DMS114 treated with DMSO at 0.1 percent for 48 hours (cell line): ENCODE data around the gene FN1.
"Not testable (repeated sequence)": the region's sequence is repeated elsewhere in the genome, so short reads cannot be mapped to it uniquely, and the experiment has no call there.

Source experiments
- DNase-seq: peaks from one replicate; lab custom pipeline; 2025; ENCODE audit not compliant: unreplicated experiment; lab: John Stamatoyannopoulos, UW

The FN1 gene

DNA sequence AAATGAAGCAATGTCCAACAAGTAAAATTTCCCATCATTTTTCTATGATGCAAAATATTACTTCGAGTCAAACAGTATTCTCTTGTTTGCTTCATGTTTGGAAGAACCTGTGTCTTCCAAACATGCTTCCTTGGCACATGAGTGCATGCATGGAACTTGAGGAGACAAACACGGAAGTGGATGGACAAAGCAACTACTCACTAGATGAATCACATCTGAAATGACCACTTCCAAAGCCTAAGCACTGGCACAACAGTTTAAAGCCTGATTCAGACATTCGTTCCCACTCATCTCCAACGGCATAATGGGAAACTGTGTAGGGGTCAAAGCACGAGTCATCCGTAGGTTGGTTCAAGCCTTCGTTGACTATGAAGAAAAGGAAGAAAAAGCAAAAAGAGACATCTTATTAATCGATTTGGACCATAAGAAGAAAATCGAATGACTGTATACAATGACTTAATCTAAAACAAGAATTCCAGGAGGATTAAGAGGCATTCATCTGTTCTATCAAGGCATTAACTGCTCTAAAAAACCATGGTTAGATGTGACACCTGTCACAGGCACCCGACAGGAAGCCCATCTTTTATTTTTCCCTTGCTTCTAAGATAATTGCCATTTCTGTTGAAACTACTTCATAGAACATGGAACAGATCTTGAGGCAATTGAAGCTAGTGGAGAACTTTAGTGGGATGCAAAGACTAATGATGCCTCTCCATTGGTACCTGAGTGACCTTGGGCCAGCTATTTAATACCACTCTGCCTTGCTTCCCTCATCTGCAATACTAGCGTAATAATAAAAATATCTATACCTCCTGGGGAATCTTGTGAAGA lies 68.0 kb downstream of the FN1 start:
- DNase-seq: no peak

DNA sequence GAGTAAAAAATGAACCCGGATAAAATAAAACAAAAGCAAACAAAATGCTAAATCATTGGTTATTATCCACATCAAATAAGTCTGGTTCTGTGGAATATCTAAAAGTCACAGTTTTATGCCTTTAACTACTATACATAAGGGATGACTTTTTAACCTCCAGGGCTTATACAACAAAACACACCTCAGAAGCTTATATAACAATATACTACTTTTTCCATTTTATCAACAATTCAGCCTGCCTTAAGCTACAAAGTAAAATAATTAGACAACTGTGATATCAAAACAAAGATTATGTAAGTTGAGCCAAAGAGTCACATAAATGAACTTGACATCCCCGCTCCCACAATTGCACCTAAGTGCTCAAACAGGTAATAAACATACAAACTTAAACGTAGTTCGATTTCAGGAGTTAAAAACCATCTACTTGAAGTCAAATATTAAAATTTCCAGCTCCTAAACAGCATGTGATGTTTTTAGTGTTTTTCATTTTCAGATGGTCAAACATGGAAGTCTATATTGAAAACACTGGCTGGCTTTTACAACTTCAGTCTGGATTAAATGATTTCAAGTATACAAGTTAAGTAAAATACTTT lies 69.3 kb downstream of the FN1 start:
- no peak for DNase-seq

DNA sequence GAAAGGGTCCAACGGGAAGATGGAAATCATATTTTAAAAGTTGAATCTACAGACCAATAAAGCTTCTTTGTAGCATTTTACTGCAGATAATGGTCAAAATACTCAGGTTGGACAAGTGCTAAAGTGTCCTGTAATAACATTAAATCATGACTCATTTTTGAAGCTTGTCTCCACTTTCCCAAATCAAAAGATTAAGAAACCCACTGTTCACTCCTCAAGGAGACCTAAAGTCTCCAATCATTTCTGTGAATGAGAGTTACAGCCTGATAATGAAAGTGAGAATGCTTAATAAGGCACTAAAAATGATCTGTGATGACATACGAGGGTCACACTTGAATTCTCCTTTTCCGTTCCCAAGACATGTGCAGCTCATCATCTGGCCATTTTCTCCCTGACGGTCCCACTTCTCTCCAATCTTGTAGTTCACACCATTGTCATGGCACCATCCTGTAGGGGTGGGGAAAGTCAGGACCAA lies 70.6 kb downstream of the FN1 start:
- DNase-seq: no peak

DNA sequence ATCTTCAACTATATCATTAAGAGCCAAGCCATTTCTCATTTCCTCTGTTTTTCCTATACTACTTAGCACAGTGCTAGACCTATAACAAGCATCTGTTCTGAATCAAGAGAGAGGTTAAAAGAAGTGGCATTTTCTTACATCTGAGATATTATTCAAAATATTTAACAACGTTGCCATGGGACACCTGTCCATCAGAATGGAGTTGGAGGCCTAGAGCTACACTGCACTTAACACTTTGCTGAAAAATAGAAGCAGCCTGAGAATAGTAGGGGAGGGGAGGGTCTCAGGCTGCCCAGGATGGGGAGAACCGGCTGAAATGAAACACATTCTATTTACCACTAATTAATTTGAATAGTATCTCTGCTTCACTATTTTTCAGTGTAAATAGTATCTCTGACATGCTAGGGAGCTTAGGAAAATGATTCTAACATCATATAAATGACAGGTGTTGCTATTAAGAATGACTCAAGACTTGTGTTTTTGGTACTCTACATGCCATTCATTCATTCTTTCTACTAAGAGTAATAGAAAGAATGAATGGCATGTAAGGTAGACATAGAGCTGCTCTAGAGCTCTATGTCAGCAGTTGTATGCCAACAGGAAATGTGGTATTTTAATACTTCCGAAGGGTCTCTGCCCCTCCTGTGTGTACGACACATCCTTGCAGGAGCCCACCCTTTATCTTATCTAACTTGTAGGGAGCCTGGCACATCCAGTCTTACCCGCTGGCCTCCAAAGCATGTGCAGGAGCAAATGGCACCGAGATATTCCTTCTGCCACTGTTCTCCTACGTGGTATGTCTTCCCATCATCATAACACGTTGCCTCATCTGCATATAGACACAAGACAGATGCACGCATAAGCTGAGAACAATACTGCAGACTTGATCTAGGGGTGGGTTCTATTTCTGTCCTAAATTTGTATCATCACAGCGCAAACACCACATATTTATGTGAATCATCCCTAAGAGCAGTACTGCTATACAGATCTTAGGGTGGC lies 71.4 kb downstream of the FN1 start:
- no peak for DNase-seq

DNA sequence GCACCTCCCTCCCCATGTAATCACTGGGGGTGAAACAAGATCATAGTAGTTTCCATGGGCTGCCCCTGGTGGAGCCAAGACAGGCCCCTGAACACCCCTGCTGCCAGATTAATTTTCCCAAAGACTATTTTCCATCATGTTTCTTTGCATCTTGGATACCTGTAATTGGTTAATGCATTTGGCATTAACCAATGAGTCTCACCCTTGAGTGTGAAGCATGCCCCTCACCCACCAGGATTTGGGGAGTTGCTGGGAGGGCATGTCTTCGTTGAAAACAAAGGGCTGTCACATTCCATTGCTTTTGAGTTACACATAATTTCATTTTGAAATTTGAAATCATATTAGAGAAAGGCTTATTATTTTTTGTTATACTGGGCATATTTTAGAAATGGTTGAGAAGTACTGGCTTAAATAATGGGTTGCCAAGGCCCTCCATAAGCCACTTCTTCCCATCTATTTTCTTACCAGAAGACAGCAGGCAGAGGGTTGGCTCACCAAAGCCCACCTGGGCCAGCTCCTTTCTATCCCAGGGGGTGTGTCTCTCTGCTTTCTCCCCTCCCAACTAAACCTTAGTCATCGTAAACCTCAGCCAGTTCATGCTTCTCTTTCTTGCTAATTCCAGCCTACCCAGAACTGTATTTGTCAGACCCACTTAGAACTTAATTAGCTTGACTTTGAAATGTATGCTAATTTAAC lies 72.3 kb downstream of the FN1 start:
- DNase-seq: no peak

DNA sequence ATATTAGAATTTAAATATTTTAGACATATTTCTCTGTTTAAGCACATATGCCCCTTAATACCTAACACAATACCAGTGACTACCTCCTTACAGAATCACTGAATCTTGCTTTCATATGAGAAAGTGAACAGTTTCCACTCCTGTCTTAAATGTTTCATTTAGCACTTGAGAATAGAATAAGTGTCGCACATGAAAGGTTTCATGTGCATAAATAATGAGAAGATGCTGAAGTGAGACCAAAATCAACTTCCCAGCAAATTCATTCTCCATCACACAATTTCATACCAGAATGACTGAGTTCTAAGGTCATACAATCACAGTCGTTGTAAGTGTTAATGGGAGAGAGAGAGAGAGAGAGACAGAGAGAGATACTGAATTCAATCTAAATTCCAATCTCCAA lies 72.8 kb downstream of the FN1 start:
- DNase-seq: no peak

DNA sequence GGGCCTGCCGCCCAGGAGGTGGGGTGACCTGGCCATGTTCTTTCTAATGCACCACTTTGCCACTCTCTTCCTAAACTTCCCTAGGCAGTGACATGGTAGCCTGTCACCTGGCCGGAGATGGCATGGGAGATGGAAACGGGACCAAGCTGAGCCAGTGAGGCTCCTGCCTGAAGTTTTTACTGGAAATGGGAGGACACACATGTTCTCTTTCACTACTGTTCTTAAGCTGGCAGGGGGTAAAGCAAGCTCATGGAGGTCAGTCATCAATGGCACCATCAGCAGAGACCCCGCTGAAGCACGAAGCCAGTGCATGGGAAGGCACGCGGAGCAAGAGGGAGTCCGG lies 73.3 kb downstream of the FN1 start:
- no peak for DNase-seq

DNA sequence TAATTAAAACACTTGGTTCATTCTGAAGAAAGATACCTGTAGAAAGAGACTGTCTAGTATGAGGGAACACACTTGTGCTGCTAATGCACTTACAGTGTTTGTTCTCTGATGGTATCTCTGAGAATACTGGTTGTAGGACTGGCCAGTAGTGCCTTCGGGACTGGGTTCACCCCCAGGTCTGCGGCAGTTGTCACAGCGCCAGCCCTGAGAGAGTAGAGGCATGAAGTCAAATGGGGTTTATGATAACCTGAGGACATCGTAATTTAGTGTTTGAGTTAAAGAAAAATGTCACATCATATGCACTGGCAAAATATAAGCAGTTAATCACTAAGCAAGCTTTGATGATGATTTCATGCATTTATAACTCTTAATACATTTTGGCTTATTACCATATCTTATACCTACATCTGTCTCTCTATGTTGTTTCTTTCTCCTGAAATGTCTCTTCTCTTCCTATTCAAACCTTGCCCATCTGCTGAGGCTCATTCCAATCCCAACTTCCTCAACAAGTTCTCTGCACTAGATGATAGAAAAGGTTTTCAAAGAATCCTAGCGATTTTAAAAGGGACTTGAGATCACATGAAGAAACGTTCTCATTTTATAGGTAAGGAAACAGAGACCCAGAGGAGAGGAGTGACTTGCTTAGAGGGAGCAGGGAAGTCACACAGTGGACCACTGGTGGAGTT lies 73.8 kb downstream of the FN1 start:
- no peak for DNase-seq

DNA sequence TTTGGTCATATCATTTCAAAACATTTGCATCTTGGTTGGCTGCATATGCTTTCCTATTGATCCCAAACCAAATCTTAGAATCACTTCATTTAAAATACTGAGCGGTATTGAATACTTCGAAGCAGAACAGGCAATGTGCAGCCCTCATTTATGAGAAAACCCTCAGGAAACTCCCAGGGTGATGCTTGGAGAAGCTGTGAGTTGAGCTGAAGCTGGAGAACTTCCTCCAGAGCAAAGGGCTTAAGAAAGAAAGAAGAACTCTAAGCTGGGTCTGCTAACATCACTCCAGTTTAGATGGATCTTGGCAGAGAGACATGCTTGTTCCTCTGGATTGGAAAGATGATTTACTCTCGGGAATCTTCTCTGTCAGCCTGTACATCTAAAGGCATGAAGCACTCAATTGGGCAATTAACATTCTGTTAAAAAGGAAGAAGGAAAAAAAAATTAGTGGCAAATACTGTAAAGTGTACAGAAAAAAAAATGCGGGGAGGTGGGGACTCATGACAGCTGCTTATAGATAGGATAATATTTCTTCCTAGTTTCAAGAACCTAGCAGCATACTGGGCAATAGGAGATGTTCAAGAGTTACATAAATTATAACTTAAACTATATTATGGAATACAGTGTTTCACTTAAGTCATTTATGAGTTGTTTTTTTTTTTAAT lies 74.5 kb downstream of the FN1 start:
- DNase-seq: no peak

DNA sequence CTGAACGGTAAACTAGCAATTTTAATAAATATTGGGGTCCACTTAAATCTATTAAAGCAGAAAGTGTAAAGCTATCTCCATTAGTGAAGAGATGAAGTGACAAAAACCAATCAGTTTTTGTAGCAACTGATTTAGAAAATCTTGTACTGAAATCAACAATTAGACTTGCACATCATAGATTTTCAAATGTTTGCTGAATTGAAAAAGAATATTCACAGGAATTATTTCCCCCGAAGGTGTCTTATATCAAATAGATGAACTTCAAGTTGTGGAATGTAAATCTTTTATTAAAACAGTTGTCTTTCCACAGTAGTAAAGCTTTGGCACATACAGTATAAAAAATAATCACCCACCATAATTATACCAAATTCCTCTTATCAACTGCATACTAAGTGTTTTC lies 75.3 kb downstream of the FN1 start:
- DNase-seq: no peak

DNA sequence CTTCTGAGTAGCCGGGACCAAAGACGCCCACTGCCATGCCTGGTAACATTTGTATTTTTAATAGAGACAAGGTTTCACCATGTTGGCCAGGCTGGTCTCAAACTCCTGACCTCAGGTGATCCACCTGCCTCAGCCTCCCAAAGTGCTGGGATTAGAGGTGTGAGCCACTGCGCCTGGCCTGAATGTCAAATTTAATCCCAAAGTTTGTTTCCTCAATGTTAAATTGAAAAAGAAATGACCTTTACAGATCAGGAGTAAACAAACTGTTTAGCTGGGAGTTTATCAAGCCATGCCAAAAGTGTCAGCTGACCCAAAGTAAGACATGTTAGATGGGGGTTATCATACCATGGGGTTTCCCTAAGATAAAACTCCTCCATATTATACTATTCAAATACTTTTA lies 75.8 kb downstream of the FN1 start:
- DNase-seq: not testable (repeated sequence)

DNA sequence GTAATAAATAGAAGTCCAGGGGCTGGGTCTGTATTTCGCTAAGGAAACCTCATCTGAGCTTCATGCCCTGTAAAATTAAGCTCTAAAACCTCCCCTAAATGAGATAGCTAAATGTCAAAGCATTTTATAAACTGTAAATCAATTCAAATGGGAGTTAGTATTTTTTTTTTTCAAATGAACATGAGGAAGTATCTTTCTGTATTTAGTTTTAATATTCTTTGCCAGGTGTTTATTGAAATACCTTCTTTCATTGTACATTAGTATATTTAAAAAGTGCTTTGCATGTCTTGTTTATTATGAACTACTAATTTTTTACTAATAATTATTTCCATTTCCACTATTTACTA lies 76.3 kb downstream of the FN1 start:
- DNase-seq: no peak

DNA sequence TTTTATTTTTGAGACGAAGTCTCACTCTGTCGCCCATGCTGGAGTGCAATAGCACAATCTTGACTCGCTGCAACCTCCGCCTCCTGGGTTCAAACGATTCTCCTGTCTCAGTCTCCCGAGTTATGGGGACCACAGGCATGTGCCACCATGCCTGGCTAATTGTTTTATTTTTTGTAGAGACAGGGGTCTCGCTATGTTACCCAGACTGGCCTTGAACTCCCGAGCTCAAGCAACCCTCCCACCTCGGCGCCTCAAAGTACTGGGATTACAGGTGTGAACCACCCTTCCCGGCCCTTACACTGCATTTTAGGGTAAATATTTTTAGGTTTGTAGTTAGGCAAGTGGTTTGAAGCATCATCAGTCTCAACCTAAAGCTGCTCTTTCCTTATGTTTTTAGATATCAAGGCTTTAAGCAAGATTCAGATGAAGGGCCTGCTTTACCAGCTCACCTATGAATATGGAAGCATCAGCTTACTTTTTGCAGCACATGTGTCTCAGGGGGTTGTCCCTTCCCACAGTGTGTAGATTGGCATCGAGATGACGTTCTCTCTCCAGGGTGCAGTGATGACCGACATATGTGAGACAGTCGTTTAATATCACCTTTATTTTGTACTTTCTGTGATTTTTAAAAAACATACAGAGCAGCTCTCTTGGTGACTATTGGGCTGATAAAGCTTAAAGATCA lies 76.8 kb downstream of the FN1 start:
- no peak for DNase-seq

DNA sequence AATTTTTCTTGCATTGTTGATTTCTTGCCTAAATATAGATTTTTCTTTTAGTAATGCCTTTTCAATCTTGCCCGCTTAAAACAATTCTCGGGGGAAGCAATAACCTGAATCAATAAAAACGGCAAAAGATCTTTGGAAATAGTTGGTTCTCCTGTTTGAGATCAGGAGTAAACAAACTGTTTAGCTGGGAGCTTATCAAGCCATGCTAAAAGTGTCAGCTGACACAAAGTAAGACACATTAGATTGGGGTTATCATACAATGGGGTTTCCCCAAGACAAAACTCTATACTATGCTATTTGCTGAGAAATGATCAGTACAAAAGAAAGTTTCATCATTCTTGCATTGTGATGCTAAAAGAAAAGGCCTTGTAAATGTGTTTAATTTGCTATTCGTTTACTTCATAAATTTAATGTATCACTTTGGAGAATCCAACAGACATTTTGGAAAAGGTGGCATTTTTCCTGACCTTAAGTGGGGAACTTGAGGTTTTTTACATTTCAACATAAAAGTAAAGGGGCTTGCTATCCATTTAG lies 77.5 kb downstream of the FN1 start:
- DNase-seq: no peak

DNA sequence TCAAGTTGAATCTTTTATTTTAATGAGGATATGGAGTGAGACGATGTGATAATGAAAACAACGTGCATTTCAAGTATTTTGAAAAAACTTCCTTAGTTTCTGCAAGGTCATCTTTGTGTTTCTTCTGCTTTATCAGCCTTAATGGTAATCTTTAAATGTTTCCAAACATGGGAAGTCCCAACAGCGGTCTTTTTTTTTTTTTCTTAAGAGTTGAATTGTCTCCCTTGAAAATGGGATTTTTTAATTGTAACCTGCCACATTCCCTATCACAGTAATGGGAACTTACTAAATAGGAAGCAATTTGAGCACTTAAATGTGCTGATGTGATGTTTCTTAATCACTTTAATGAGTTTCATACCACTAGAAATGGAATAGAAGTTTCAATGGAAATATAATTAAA lies 78.2 kb downstream of the FN1 start:
- no peak for DNase-seq

DNA sequence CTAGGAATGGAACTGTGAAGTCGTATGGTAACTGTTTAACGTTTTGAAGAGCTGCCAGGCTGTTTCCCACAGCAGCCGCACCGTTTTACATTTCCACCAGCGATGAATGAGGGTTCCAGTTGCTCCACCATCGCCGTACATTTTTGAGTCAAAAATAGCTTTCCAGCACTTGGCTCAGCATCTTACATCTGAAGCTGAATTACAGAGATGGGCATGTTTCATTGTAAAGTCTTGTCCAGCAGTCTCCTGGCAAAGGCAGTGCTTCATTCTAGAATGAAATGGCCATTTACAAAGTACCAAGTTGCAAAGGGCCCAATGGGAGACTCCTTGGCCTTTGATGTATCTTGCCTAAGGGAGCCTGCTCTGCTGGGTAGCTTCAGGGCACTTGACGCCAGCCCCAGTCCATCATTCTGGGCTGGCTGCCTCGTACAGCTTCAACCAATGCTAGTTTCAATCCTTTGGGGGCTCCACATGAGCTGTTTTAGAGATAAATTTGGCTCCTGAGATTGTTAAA lies 78.9 kb downstream of the FN1 start:
- no peak for DNase-seq

DNA sequence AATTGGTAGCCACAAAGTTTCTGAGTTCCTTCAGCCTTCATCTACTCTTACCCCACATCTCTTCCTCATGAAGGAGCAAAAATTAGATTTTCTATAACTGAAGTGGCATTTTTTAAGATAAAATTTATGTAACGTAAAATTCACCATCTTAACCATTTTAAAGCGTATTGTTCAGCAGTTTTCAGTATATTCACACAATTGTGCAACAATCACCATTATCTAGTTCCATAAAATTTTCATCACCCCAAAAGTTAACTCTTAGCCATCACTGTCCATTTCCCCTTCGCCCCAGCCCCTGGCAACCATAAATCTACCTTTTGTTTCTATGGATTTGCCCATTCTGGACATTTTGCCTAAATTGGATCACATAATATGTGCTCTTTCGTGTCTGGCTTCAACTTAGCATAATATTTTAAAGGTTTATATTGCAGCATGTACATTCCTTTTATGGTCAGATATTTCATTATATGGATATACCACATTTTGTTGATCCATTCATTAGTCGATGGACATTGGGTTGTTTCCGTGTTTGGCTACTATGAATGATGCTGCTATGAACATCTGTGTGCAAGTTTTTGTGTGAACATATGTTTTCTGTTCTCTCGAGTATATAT lies 79.4 kb downstream of the FN1 start:
- DNase-seq: no peak

DNA sequence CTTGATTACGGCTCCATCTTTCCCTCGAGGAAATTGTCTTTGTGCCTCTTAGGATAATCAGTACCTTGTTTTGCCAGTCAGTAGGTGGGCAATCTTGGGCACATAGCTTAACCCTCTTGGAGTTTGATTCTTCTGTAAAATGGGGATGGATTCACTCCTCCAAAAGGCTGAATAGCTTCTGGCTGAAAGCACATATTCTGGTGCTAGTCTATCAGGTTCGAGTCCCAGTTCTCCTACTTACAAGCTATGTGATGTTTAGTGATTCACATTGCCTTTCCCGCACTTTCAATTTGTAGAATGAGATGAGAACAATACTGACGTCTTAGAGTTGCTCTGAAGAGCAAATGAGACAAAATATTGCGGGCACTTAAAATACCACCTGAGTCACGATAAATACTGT lies 80.1 kb downstream of the FN1 start:
- no peak for DNase-seq
